ENCODE results near the gene PGM2L1.

GRCh38 chr11:74438681-74439080 lies 40.4 kb upstream of the PGM2L1 start:
- TF ChIP-seq CTCF (IDR thresholded peaks at IDR 0.05) (no peak), POLR2A (IDR thresholded peaks at IDR 0.05) (no peak)
